ENCODE data around the gene LRP1.

DNA sequence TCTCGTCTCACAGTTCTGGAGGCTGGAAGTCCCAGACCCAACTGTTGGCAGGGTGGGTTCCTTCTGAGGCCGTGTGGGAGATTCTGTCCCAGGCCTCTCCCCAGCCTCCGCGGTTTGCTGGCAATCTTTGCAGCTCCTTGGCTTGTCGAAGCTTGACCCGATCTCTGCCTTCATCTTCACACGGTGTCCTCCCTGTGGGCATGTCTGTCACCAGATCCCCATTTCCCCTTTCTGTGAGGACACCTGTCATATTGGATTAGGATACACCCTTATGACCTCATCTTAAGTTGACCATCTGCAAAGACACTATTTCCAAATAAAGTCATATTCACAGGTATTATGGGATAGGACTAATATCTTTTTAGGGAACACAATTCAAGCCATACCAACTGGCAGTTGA, 41.7 kb downstream of the LRP1 start:
- no peak for TF ChIP-seq EZH2 (IDR thresholded peaks at IDR 0.05)
- no peak for TF ChIP-seq POLR2AphosphoS5 (IDR thresholded peaks at IDR 0.05; ENCODE audit: borderline replicate concordance, low read depth, low read length)
- no peak for TF ChIP-seq FOXP2 (optimal IDR thresholded peaks at IDR 0.05; ENCODE audit: control extremely low read depth, extremely low read length, insufficient read depth)

Data from SK-N-MC (cell line).